Measurements from ENCODE around the gene FAM180B. TPM values are rescaled to one million over a fixed set of nuclear protein-coding genes. Genes with fewer than 3 reads are reported as not detected.

FAM180B gene
- total and polyA plus RNA-seq, 10 of the 15 experiments (the other 5 are each of a cell fraction or from before 2014, with no cell fraction given) = 0.04 to 0.34 TPM; not detected in 8

- Histone ChIP-seq H3K4me2 (ENCODE audit: control insufficient read depth, insufficient read depth) (no peak overlapping the region), H3K27me3 (replicated peaks in 1 of 2; ENCODE audit: control insufficient read depth in 2 of 2, insufficient read depth in 2 of 2, low read length in 1 of 2) (no peaks in the 10 kb centered on the region), H3K27ac (ENCODE audit: control insufficient read depth, insufficient read depth) (no peak overlapping the region), H3K4me1 (ENCODE audit: control insufficient read depth, insufficient read depth, low read length) (peaks cover 20% of the 10 kb centered on the region), H3K36me3 (ENCODE audit: control insufficient read depth in 2 of 2, insufficient read depth in 2 of 2, low read length in 1 of 2) (peaks cover 0 to 9% of the 10 kb centered on the region in 2 experiments; a peak in 1 of 4 replicates), H3K9me3 (replicated peaks; ENCODE audit: control insufficient read depth, insufficient read depth, low read length) (no peaks in the 10 kb centered on the region), H3K4me3 (no peak overlapping the region), H3K79me2 (ENCODE audit: control insufficient read depth, insufficient read depth, low read length) (no peaks in the 10 kb centered on the region), H4K20me1 (ENCODE audit: control insufficient read depth, insufficient read depth) (no peaks in the 10 kb centered on the region), H2AFZ (ENCODE audit: control insufficient read depth, low read depth, low read length) (no peak overlapping the region), H3K9ac (ENCODE audit: control insufficient read depth, insufficient read depth, low read length) (no peak overlapping the region)
- ChIA-PET SMC1A (ENCODE audit: uncharacterized antibody, unreplicated experiment) (interaction anchor here (0.7 to 1.1 kb wide), 2 partner anchors 51 to 116 kb away, joined by 3 read pairs; no protein-coding TSS in a partner anchor), CTCF (interaction anchor here (2.6 kb wide), 1 partner anchor 8 kb away, joined by 13 read pairs; no protein-coding TSS in a partner anchor), POLR2A (interaction anchor here (0.7 kb wide), 2 partner anchors 138 to 445 kb away, joined by 3 to 8 read pairs; no protein-coding TSS in a partner anchor), RAD21 (ENCODE audit: unreplicated experiment) (interaction anchor here (1.0 kb wide), 1 partner anchor 162 kb away, joined by 3 read pairs; no protein-coding TSS in a partner anchor)
- TF ChIP-seq KDM1A (IDR thresholded peaks at IDR 0.05; ENCODE audit: borderline replicate concordance) (no peak), USF1 (IDR thresholded peaks at IDR 0.05; ENCODE audit: borderline replicate concordance, extremely low read length, insufficient read depth, low read depth, low read length) (no peak), SPI1 (IDR thresholded peaks at IDR 0.05; ENCODE audit: borderline replicate concordance, insufficient read depth, low read depth, low read length) (no peak), NFYB (IDR thresholded peaks at IDR 0.05; ENCODE audit: insufficient read depth, low read depth, low read length) (no peak)
- in situ Hi-C loops (cut with MboI) (no loop called here), intact Hi-C loops (cut with micrococcal nuclease; ENCODE audit: unreplicated experiment) (no loop called here)
- DNase-seq (ENCODE audit: low read depth, low spot score) (no peak), ATAC-seq (no peak), FAIRE-seq (no peak)
- BruUV-seq (replicated peaks) = no TSS peak
Measured at GRCh38 chr11:47615249-47615648, 28.8 kb downstream of the FAM180B start.

Measured in GM12878 (cell line).